HEK293 (cell line): ENCODE data around the gene ZNF318.

Experiments
- CTCF ChIP-seq: fragments of 450-650 bp; formaldehyde crosslinking; IDR thresholded peaks from 2 replicates; pipeline ENCODE4 v1.5.1; 2016; ENCODE audit warnings: missing biosample characterization, missing genetic modification characterization
- PRDM4 ChIP-seq: fragments of 450-650 bp; formaldehyde crosslinking; IDR thresholded peaks from 2 replicates; pipeline ENCODE4 v1.5.1; 2017; ENCODE audit warnings: missing biosample characterization, missing genetic modification characterization
- SALL2 ChIP-seq: fragments of 450-650 bp; formaldehyde crosslinking; IDR thresholded peaks from 2 replicates; pipeline ENCODE4 v1.5.0; 2017; ENCODE audit warnings: missing biosample characterization, mild to moderate bottlenecking, missing genetic modification characterization, borderline replicate concordance
- ZBTB17 ChIP-seq: fragments of 450-650 bp; formaldehyde crosslinking; IDR thresholded peaks from 2 replicates; pipeline ENCODE4 v1.5.1; 2016; ENCODE audit warnings: missing biosample characterization, missing genetic modification characterization
- ZBTB49 ChIP-seq: fragments of 450-650 bp; formaldehyde crosslinking; IDR thresholded peaks from 2 replicates; pipeline ENCODE4 v1.5.1; 2016; ENCODE audit warnings: missing biosample characterization, missing genetic modification characterization, low read depth
- ZNF121 ChIP-seq: fragments of 450-650 bp; formaldehyde crosslinking; IDR thresholded peaks from 2 replicates; pipeline ENCODE4 v1.5.1; 2016; ENCODE audit warnings: missing biosample characterization, missing genetic modification characterization
- ZNF341 ChIP-seq: fragments of 450-650 bp; formaldehyde crosslinking; IDR thresholded peaks from 2 replicates; pipeline ENCODE4; 2016; ENCODE audit warnings: low read depth, missing biosample characterization, missing genetic modification characterization
- ZNF670 ChIP-seq: fragments of 450-650 bp; formaldehyde crosslinking; IDR thresholded peaks from 2 replicates; pipeline ENCODE4 v1.5.1; 2016; ENCODE audit warnings: missing biosample characterization, missing genetic modification characterization, low read depth

- TF ChIP-seq CTCF (no peak), ZBTB49 (no peak), ZNF121 (tag by site-specific recombination) (no peak), ZBTB17 (tag by site-specific recombination) (no peak), ZNF670 (tag by site-specific recombination) (no peak), PRDM4 (no peak), ZNF341 (tag by site-specific recombination) (no peak), SALL2 (tag by site-specific recombination) (no peak)
Observed at GRCh38 chr6:43394982-43395381, 25.5 kb upstream of the ZNF318 start.
